Motor neuron (in vitro differentiated cells): Measurements from ENCODE around the gene SLC4A8. TPM values are rescaled to one million over a fixed set of nuclear protein-coding genes. Genes with fewer than 3 reads are reported as not detected.

ENCODE experiments used
- ATAC-seq, 8 experiments: fragments of 200-7000 bp; cut with Tn5 transposase; replicated peaks in 6 of 8; 2 replicates each; pipeline ENCODE4 v1.8.0; 2021; ENCODE audit warnings: mild to moderate bottlenecking in 8 of 8, moderate library complexity in 8 of 8
- H3K27ac ChIP-seq, 2 donors: fragments of 250-450 bp; sonication (Bioruptor Pico); 2 replicates each; pipeline ENCODE4 v1.9.0; 2021; ENCODE audit warnings: antibody characterized with exemption in 2 of 2, mild to moderate bottlenecking in 2 of 2, moderate library complexity in 1 of 2
- H3K4me1 ChIP-seq, 2 donors: fragments of 250-450 bp; sonication (Bioruptor Pico); replicated peaks in 1 of 2; 2 replicates each; pipeline ENCODE4 v1.6.1; 2021; ENCODE audit warnings: antibody characterized with exemption in 2 of 2, mild to moderate bottlenecking in 2 of 2, moderate library complexity in 1 of 2
- H3K4me3 ChIP-seq, 5 donors: fragments of 250-450 bp; sonication (Bioruptor Pico); 2 replicates each; pipeline ENCODE4 v1.9.0; 2021; ENCODE audit warnings: antibody characterized with exemption in 5 of 5, mild to moderate bottlenecking in 5 of 5, moderate library complexity in 4 of 5
- WGBS, 10 experiments: fragments of 450-650 bp; shearing (Covaris generic); methylation state at CpG; one replicate each; pipeline ENCODE4 v1.0.0; 2022; 5-methylcytosine and 5-hydroxymethylcytosine counted together
- in situ Hi-C, 9 experiments: fragments of 400-800 bp; cut with MboI; loops; one replicate each; pipeline ENCODE4 v1.15.0; 2021; ENCODE audit warnings: low sequenced_read_pairs in 9 of 9, low pct_unique_long_range_greater_than_20kb in 2 of 9; ENCODE audit not compliant: unreplicated experiment in 9 of 9
- total RNA-seq, 8 experiments: library from RNA; unstranded; fragments of 300-600 nt; gene quantifications; 2 replicates each; pipeline versions ENCODE4 v1.2.3 to v1.2.4, GENCODE V29; 2022

Gene SLC4A8
- total RNA-seq, 8 experiments from 2014 or later, result 5.8 to 26.3 (median 19.8) TPM

DNA sequence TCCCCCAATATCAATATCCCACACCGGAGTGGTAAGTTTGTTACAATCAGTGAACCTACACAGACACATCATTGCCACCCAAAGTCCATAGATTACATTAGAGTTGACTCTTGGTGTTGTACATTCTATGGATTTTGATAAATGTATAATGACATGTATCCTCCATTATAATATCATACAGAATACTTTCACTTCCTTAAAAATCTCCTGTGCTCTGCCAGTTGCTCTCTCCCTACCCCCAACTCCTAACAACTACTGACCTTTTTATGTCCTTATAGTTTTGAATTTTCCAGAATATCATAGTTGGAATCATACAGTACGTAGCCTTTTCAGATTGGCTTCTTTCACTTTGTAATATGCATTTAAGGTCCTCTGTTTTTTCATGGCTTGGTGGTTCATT is 48.4 kb downstream of the SLC4A8 start:
- ATAC-seq, result no peak
- H3K27ac ChIP-seq, result no peak overlapping the region
- no peaks in the 10 kb centered on the region for H3K4me1 ChIP-seq
- 75 to 100% (median 96%) methylated on average over 1 to 2 of the region's 2 CpGs; no CpG with 5 or more reads in 1 of the 10 experiments for WGBS, 10 experiments
- in situ Hi-C loops, result no loop called here
- H3K4me3 ChIP-seq, result no peak overlapping the region

DNA sequence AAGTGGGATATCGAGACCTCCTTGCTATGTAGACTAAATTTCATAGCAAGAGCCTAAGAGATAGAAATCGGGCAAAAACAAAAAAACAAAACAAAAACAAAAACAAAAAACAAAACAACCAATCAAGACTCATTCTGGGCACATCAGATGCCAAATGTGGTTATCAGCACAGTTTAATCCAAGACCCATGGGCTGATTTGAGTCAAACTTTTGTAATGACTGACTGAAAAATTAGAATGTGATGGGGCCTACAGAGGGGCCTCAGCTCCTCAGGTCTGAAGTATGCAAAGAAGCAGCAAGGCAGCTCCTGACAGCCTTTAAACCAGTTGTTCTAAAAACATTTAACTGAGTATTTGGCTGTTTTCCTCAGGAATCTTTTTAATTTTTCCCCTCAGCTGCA is 49.3 kb downstream of the SLC4A8 start:
- in situ Hi-C loops, result no loop called here
- 64 to 100% (median 92%) methylated on average over 1 to 2 of the region's 2 CpGs for WGBS, 10 experiments
- Histone ChIP-seq H3K4me1 (no peaks in the 10 kb centered on the region), H3K4me3 (no peak overlapping the region), H3K27ac (no peak overlapping the region)
- no peak for ATAC-seq

DNA sequence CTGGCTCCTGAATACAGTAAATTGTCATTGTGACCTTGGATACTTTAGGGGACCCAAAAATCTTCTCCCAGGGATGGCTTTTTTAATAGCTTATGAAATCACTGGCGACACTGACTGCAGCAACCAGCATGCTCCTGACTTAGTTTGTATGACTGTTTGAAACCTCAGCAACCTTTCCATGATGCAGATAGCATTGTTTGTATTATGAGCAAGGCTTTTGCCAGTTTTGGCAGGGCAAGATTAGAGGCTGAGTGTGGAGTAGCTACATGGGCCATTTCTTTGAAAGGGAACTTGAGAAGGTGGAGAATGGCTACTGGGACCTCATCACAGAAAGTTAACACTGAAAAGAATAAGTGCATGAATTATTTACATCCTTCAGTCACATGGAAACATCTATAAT is 50.9 kb downstream of the SLC4A8 start:
- ATAC-seq, result no peak
- WGBS, 10 experiments, result 75 to 100% (median 100%) methylated on average over 1 of the region's 1 CpG; no CpG with 5 or more reads in 4 of the 10 experiments

DNA sequence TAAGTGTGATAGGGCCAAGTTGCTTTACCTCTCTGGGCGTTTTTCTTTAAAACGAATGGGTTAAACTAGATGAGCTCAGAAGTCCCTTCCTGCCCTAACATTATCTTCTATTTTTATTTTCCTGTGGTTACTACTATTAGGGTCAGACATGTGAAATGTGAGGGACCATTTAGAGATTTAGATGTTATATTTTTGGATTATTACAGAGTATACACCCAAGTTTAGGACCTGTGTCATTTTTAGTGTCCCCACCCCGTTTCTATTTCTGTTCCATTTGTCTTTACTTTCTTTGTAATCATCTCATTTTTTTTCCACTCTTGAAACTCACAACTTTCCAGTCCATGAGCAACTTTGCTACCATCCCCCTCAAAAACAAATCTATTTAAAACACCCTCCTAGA is 56.3 kb downstream of the SLC4A8 start:
- ATAC-seq, result no peak
- H3K4me1 ChIP-seq, result no peaks in the 10 kb centered on the region
- in situ Hi-C loops, result no loop called here
- no peak overlapping the region for H3K4me3 ChIP-seq
- WGBS, 10 experiments, result 53 to 95% (median 80%) methylated on average over 2 to 3 of the region's 3 CpGs
- no peak overlapping the region for H3K27ac ChIP-seq

More for the DNA sequence above, 50.9 kb downstream of the SLC4A8 start:
- Histone ChIP-seq H3K4me1 (no peaks in the 10 kb centered on the region), H3K4me3 (no peak overlapping the region), H3K27ac (no peak overlapping the region)
- in situ Hi-C loops, result no loop called here

DNA sequence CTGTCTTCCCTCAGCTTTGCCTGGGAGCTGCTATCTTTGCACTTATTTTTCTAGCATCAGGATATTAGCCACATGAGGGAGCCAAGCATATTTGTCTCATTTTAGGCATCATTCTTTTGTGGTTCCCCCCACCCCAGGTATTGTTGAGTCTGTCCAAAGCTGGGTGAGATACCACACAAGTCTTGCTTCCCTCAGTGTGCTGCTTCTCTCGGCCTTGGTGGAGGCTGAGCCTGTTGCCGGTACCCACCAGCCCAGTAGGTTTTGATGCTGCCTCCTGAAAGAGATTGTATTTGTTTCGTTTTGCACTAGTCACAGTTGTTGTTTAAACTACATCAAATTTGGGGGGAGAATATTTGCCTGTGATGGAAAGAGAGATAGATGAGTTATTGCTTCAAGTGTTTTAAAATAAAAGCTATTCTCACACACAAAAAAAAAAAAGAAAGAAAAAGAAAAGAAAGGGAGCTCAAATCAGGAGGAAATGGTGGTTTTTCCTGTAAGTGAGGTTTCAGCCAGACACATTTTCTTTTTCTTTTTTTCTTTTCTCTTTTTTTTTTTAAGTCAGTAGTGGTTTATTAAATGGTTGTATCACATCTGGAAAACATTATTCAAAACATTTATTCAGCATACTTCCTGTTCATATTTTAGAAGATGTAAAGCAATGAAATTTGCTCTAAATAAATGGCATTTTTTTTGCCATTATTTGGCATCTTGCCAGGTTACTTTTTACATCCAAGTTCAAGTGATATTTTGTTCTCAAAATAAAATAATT is 58.5 kb downstream of the SLC4A8 start:
- WGBS, 10 experiments, result 33 to 100% (median 80%) methylated on average over 2 to 3 of the region's 3 CpGs; no CpG with 5 or more reads in 1 of the 10 experiments
- in situ Hi-C loops, result no loop called here
- H3K4me3 ChIP-seq, result no peak overlapping the region
- no peaks in the 10 kb centered on the region for H3K4me1 ChIP-seq
- no peak overlapping the region for H3K27ac ChIP-seq
- peak in 1 of 8 experiments; percentile 38 for ATAC-seq

DNA sequence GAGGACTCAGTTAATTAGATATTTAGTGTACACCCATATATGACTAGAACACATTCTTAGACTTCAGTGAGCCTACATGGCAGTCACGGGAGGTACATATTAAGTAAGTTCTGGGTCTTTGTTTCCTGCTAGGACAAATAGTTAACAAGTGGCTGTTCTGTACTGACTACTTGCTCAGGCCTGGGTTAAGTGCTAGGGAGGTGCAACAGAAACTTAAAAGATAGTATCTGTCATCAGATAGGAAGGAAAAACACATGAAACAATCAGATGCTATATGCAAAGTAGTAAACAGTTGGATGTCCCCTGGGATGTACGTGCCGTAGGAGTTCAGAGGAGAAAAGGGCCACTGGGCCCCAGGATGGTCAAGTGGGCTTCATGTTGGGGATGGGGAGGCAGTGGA is 59.5 kb downstream of the SLC4A8 start:
- H3K27ac ChIP-seq, result no peak overlapping the region
- no peak overlapping the region for H3K4me3 ChIP-seq
- WGBS, 10 experiments, result 78 to 100% (median 100%) methylated on average over 2 to 3 of the region's 3 CpGs; no CpG with 5 or more reads in 5 of the 10 experiments
- H3K4me1 ChIP-seq, result no peaks in the 10 kb centered on the region
- ATAC-seq, result no peak
- in situ Hi-C loops, result no loop called here

DNA sequence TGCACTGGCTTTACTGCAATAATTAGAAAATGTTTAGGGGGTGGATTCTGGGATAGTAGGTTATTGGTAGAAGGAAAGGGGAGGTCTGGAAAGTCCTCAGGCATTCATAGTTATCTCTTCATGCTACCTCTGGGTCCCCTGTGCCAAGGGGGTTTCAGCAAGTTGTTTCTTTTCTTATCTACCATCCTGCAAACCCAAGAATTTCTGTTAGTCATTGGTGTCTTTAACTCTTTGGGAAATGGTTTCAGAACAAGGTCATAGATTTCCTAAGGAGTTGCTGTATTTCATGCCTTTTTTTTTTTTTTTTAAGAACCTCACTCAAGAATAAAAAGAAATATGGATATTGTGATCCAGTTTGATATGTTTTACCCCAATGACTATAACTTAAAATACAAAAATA is 63.6 kb downstream of the SLC4A8 start:
- no peak overlapping the region for H3K27ac ChIP-seq
- in situ Hi-C loops, result no loop called here
- no peak overlapping the region for H3K4me3 ChIP-seq
- no peak for ATAC-seq
- no peaks in the 10 kb centered on the region for H3K4me1 ChIP-seq

DNA sequence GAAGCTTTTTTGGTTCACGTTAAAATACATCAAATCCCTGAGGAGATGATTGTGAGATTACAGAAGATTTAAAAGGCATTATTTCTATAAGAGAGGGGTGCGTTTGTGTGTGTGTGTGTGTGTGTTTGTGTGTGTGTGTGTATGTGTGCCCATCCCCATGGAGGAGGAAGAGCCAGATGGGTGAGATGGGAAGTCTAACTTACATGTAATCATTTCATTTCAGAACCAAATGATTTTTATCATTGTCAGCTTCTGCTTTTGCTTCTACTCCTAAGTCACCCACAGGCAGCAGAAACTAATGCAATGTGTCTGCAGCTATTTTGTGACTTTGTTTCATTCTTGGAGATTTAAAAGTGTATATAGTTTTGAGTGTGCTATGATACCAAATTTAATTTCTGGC is 68.7 kb downstream of the SLC4A8 start:
- Histone ChIP-seq H3K27ac (no peak overlapping the region), H3K4me3 (no peak overlapping the region), H3K4me1 (no peaks in the 10 kb centered on the region)
- 27 to 100% (median 87%) methylated on average over 1 to 2 of the region's 2 CpGs; no CpG with 5 or more reads in 4 of the 10 experiments for WGBS, 10 experiments
- ATAC-seq, result no peak
- in situ Hi-C loops, result no loop called here

DNA sequence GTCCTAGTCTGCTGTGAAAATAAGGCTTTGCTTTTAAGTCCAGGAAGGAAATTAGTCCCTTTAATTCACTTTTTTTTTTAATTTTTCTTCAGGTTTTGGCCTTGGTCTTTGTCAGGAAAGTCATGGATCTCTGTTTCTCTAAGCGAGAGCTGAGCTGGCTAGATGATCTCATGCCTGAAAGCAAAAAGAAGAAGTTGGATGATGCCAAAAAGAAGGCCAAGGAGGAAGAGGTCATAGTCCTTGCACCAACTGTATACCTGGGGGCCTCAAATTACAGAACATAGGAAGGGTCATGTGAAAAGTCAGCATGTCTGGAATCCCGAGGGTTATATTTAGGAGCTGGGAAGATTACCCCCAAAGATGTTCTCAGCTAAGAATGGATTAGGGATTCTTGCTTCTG is 72.3 kb downstream of the SLC4A8 start:
- in situ Hi-C loops, result no loop called here
- no peak overlapping the region for H3K4me3 ChIP-seq
- H3K27ac ChIP-seq, result no peak overlapping the region
- H3K4me1 ChIP-seq, result no peaks in the 10 kb centered on the region
- 75 to 100% (median 98%) methylated on average over 1 to 2 of the region's 2 CpGs; no CpG with 5 or more reads in 2 of the 10 experiments for WGBS, 10 experiments
- no peak for ATAC-seq

DNA sequence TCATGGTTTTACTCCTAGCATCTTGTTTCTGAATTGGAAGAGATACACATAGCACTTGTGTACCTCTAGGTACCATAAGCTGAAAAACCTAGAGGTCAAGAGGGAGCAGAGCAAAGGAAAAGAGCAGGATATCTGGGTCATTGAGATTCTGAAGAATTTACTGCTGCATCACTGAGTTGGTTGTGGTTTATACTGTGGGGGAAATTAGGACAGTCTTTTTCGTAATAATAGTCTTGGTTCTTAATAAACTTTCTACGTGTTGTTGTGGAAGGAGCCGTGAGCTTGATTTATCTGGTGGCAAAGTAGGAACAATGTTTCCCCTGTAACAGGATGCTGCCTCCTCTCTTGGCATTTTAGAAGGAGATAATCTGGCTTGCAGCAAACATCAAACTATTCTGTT is 80.2 kb downstream of the SLC4A8 start:
- Histone ChIP-seq H3K4me1 (no peaks in the 10 kb centered on the region), H3K4me3 (no peak overlapping the region), H3K27ac (no peak overlapping the region)
- WGBS, 10 experiments, result 71 to 100% (median 93%) methylated on average over 1 to 3 of the region's 3 CpGs; no CpG with 5 or more reads in 2 of the 10 experiments
- in situ Hi-C loops, result no loop called here
- ATAC-seq, result no peak

DNA sequence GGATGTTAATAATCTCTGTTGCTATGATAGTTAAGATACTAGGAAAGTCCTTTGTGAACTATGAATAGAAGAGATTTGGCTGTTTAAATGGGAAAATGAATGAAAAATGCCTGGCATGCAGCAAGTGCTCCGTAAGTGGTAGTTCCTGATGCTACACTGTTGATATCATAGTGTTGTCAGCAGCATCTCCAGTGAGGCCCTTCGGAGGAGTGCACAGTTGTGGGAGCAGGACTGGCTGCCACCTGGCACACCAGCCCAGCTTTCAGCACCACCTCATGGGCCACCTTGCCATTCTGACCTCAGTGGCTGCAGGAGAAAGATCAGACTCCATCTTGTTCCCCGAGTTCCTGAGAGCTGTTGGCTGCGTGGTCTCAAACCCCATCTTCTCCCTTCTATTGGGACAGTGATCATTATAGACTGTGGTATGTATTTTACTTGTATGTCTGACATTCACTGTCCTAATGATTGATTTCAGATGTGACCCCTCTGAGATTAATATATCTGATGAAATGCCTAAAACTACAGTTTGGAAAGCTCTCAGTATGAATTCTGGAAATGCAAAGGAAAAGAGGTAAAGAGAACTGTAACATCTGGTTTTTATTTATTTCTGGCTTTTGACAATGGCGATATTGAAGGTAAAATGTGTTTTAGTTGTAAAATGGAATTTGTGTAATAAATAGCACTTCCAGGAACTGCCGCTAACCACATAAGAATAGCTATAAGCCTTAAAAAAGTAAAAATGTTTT is 80.9 kb downstream of the SLC4A8 start:
- in situ Hi-C loops, result no loop called here
- no peak overlapping the region for H3K27ac ChIP-seq
- WGBS, 10 experiments, result 6 to 100% (median 89%) methylated on average over 2 to 5 of the region's 6 CpGs
- ATAC-seq, result no peak
- no peaks in the 10 kb centered on the region for H3K4me1 ChIP-seq
- no peak overlapping the region for H3K4me3 ChIP-seq

DNA sequence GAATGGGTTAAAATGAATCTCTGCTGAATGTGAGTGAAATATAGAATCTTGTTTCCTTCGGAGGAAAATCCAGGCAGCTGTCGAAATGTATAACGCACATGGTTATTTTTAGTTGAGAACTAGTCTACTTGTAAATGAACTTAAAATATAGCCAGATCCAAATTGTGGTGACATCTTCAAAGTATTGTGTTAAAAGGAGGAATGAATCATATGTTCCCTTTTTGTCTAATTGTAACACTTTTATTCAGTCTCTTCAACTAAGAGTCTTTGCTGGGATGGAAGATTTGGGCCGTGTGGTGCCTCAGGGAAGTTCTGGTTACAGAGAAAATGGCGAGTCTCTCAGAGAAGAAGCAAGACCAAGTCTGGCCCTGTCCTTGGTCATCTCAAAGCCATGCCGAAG is 82.5 kb downstream of the SLC4A8 start:
- in situ Hi-C loops, result no loop called here
- no peak overlapping the region for H3K4me3 ChIP-seq
- WGBS, 10 experiments, result 38 to 100% (median 88%) methylated on average over 2 to 6 of the region's 6 CpGs; no CpG with 5 or more reads in 1 of the 10 experiments
- no peak for ATAC-seq
- H3K27ac ChIP-seq, result no peak overlapping the region
- no peaks in the 10 kb centered on the region for H3K4me1 ChIP-seq

DNA sequence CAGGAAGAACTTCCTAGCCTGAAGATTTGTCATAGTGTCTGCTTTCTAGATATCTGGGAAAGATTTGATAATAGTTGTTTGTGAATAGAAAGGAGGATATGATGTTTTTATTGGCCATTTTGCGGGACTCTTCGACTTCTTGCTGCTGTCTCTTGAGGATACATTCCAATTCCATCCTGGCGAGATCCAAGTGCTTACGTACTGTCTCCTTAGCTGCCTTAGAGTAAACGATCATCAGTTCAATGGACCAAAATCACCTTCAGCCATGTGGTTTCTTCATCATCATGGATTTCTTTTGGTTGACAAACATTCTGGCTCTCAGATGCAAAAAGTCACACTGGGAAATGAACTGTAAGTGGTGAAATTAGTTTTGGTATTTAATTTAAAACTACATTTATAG is 83.7 kb downstream of the SLC4A8 start:
- H3K27ac ChIP-seq, result no peak overlapping the region
- in situ Hi-C loops, result no loop called here
- H3K4me3 ChIP-seq, result no peak overlapping the region
- no peak for ATAC-seq
- H3K4me1 ChIP-seq, result no peaks in the 10 kb centered on the region
- 70 to 100% (median 90%) methylated on average over 1 to 5 of the region's 5 CpGs; no CpG with 5 or more reads in 2 of the 10 experiments for WGBS, 10 experiments
